Transverse colon (tissue), 4 donors: ENCODE data around the gene SHOX.
"Not testable (repeated sequence)": the region's sequence is repeated elsewhere in the genome, so short reads cannot be mapped to it uniquely, and the experiment has no call there.

Experiments used
- EP300 ChIP-seq: sonication (generic); formaldehyde crosslinking; IDR thresholded peaks from one replicate; pipeline ENCODE4 v1.6.1; 2017; ENCODE audit warnings: antibody characterized with exemption, low read depth
- POLR2A ChIP-seq: fragments of 450-650 bp; IDR thresholded peaks from one replicate; pipeline ENCODE4 v1.6.1; 2016; ENCODE audit warnings: antibody characterized with exemption, mild to moderate bottlenecking, moderate library complexity
- POLR2AphosphoS5 ChIP-seq, 3 donors: sonication (generic); formaldehyde crosslinking; IDR thresholded peaks; one replicate each; pipeline ENCODE4 v1.6.1; 2016; ENCODE audit warnings: antibody characterized with exemption in 3 of 3
- TF ChIP-seq, protein P1 (sequence below), 5 experiments: fragments of 200-600 bp in 3 of 5; fragments of 450-650 bp in 2 of 5; sonication (generic) in 3 of 5; IDR thresholded peaks; 1 replicate in 2 of 5; 2 replicates in 3 of 5; pipeline ENCODE4 v1.5.1; 2016 to 2017; ENCODE audit warnings: antibody characterized with exemption in 5 of 5, inconsistent platforms in 3 of 5, mild to moderate bottlenecking in 2 of 5, moderate library complexity in 1 of 5

DNA sequence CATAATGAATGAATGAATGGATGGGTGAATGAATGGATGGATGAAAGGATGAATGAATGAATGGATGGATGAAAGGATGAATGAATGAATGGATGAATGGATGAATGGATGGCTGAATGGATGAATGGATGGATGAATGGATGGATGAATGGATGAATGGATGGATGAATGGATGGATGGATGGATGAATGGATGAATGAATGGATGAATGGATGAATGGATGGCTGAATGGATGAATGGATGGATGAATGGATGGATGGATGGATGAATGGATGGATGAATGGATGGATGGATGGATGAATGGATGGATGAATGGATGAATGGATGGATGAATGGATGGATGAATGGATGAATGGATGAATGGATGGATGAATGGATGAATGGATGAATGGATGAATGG lies 12.3 kb upstream of the SHOX start:
- TF ChIP-seq, protein P1, sequence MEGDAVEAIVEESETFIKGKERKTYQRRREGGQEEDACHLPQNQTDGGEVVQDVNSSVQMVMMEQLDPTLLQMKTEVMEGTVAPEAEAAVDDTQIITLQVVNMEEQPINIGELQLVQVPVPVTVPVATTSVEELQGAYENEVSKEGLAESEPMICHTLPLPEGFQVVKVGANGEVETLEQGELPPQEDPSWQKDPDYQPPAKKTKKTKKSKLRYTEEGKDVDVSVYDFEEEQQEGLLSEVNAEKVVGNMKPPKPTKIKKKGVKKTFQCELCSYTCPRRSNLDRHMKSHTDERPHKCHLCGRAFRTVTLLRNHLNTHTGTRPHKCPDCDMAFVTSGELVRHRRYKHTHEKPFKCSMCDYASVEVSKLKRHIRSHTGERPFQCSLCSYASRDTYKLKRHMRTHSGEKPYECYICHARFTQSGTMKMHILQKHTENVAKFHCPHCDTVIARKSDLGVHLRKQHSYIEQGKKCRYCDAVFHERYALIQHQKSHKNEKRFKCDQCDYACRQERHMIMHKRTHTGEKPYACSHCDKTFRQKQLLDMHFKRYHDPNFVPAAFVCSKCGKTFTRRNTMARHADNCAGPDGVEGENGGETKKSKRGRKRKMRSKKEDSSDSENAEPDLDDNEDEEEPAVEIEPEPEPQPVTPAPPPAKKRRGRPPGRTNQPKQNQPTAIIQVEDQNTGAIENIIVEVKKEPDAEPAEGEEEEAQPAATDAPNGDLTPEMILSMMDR (IDR thresholded peaks at IDR 0.05) = not testable (repeated sequence)
- not testable (repeated sequence) for TF ChIP-seq EP300; POLR2A; POLR2AphosphoS5 (IDR thresholded peaks at IDR 0.05)
